GM12872 (cell line): ENCODE data around the gene ZWILCH.

ENCODE experiments used
- TF ChIP-seq, protein P1 (sequence below): IDR thresholded peaks from 3 replicates; pipeline ENCODE4 v1.5.1; 2011; ENCODE audit warnings: low read depth, mild to moderate bottlenecking, low read length, moderate library complexity; ENCODE audit not compliant: insufficient read depth

The ZWILCH gene

GRCh38 chr15:66504563-66505429, at the start of gene ZWILCH, which contains the start of gene RPL4:
Gene ZWILCH (plus strand): TSS chr15:66505326. CDS start chr15:66505339, 13 bp downstream.
Gene RPL4 (minus strand): TSS chr15:66504855. CDS start chr15:66504790, 65 bp downstream.
- TF ChIP-seq, protein P1, sequence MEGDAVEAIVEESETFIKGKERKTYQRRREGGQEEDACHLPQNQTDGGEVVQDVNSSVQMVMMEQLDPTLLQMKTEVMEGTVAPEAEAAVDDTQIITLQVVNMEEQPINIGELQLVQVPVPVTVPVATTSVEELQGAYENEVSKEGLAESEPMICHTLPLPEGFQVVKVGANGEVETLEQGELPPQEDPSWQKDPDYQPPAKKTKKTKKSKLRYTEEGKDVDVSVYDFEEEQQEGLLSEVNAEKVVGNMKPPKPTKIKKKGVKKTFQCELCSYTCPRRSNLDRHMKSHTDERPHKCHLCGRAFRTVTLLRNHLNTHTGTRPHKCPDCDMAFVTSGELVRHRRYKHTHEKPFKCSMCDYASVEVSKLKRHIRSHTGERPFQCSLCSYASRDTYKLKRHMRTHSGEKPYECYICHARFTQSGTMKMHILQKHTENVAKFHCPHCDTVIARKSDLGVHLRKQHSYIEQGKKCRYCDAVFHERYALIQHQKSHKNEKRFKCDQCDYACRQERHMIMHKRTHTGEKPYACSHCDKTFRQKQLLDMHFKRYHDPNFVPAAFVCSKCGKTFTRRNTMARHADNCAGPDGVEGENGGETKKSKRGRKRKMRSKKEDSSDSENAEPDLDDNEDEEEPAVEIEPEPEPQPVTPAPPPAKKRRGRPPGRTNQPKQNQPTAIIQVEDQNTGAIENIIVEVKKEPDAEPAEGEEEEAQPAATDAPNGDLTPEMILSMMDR = no peak

DNA sequence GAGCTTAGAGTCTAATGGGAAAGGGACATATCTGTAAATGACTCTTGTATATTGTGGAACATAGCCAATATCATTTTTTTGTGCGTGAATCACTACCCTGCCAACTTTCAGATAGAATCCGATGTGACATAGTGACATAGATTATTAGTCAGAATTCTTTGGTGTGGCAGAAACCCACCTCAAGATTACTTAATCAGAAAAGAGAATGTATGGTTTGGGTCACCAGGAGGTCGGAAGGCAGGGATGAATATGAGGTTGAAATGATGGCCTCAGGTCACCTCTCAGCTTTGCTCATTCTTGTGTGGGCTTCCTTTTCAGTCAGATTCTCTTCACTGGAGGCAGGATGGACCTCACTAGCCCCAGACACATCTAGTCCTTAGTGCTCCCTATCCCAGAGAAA, 48.9 kb upstream of the ZWILCH start:
- TF ChIP-seq, protein P1 = no peak

DNA sequence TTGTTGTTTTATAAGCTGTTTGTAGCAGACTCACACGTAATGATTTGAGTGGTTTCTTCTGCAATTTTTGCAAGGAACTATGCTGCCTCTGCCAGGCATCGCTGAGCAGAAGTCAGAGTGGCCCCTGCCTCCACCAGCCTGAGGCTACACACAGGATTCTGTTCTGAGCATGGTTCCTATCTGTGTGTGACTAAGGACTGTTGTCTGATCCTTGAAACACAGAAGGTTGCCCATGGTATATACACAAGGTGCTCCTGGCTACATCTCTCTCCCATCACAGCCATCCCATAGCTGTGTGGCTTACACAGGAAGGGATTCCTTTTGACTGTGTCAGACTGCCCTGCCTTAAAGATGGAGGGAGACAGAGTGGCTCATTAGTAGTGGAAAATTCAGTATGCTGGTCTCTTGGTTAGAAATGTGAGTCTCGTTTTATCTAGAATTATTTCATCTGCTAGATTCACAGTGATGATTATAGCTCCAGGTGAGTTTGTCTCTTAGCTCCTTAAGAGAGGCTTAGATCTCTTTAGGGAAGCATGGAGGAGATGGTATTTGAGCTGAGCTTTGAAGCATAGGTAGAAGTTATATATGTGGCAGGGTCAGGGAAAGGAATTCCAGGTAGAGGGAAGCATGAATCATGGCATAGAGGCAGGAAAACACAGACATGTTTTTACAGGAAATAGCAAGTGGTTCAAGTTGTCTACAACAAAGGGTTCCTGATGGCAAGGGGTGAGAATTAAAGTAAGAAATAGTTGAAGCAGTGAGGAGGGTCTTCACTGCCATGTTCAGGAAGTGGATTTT, 45.1 kb upstream of the ZWILCH start:
- TF ChIP-seq, protein P1 = no peak

- TF ChIP-seq, protein P1 = no peak
Measured at GRCh38 chr15:66461917-66462316, 43.2 kb upstream of the ZWILCH start.

DNA sequence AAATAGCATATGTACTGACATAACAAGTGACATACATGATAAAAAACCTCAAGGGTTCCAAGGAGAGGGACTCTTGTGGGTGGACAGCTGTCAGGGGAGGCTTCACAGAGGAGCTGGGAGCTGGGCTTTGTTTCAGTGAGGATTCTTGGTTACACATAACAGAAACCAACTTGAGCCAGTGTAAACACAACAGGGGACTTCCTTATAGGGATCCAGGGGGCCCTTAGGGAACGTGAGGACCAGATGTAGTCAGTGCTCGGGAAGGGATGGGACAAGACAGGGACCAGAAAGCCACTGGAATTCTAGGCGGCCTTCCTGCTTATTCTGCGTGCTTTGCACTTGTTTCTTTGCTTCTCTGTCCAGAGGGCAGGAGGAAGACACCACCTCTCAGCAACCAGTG, 42.5 kb upstream of the ZWILCH start:
- TF ChIP-seq, protein P1 = no peak

DNA sequence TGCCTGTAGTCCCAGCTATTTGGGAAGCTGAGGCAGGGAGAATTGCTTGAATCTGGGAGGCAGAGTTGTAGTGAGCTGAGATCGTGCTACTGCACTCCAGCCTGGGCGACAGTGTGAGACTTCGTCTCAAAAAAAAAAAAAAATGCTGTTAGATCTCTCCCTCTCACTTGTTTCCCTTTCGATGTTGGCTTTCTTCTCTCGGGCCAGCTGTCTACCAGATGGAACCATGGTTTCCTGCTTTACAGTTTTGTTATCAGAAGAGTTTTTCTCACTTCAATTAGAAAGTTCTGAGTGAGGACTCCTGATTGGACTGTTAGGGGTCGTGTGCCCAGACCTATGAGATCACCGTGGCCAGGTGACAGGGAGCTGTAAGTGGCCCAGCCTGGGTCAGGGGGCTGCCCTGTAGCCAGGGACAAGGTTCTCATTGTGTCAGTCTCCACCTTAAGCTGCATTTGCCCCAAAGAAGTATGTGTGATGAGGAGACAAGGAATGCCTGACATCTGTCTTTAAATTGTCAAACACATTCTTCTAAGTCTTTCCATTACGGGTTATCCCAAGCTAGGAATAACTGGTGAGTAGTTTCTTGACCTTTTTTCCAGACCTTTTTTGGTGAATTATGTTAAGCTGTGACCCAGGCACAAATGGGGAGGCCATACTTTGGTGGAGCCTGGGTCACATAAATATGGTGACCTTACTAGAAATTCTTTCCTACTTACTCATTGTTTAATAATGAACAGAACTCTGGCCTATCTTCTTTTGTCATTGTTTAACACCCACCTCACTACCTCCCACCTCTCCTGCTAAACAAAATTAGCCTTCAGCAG, 32.7 kb upstream of the ZWILCH start:
- TF ChIP-seq, protein P1 = no peak
